ENCODE measurements around the gene GNL2. TPM values are rescaled to one million over a fixed set of nuclear protein-coding genes. Genes with fewer than 3 reads are reported as not detected.

The GNL2 gene
- total RNA-seq = 38.7 TPM

GRCh38 chr1:37595440-37596181 is at the start of gene GNL2:
Gene GNL2, minus strand, starts transcription at chr1:37595937. Its CDS starts 115 bp downstream, at chr1:37595822.
- DNase-seq = peak; percentile 99

DNA sequence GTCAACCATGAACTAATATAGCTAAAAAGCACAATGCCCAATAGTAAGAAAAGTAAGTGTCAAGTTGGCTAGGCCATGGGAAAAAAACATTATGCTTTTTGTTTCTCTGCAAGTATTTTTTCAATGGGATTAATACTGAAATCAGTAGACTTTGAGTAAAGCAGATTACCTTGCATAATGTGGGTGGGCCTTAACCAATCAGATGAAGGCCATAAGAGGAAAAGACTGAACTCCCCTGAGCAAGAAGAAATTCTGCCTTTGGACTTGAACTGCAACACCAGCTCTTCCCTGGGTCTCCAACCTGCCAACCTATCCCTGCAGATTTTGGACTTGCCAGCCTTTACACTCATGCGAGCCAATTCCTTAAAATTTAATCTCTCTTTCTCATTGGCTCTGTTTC is 45.3 kb upstream of the GNL2 start:
- no peak for DNase-seq

DNA sequence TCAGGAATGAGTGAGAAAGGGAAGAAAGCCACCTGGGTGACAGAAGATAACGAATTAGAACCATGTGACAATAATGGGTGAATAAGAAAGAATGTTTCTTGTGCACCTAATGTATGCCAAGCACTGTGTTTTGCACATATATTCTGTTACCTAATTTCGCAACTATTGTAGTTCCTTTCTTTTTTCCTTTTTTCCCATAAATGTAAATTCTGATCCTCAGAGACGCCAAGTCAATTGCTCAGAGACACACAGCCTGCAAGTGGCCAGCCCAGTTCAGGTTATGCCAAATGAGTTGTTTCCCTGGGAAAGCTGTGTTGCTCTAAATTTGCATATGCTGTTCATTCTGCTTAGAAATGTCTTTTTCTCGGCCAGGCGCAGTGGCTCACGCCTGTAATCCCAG is 40.7 kb upstream of the GNL2 start:
- no peak for DNase-seq

DNA sequence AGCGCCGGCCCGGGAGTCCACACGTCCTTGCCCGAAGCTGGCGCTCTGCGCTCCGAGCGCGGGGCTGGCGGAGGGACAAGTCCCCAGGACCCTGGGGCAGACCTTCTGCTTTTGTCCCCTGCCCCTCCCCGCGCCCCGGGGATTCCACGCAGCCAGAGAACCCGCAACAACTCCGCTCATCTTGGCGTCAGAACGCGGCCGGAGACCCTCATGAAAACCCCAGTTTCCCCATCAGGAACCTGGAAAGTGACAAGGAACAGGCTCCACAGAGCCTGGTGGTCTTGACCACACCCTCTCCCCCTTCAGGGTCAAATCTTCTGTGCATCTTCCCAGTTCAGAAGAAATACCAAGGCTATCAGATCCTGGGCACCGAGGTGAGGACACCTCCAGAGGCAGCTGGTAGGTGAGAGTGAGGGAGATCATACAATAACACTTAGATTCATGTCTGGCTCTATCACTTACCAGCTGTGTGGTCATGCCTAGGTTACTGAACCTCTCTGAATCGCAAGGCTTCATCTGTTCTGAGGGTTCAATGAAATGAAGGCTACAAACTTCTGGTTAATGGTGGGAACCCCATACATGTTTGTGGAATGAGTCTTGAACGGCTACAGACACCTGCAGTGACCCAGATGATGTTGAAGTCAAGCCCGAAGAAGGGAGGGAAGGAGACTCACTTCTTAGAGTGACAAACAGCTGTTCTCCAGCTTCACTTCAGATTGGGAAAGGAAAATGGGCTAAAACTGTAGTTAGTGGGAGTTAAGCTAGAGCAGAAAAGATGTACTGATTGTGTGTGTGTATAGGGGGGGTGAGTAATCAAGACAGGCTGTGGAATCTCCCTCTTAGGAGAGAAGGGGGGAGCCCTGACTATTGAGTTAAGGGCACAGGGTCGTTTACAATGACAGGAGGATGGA is 39.5 kb upstream of the GNL2 start:
- no peak for DNase-seq

- peak; percentile 38 for DNase-seq
These were observed 38.7 kb upstream of the GNL2 start, which contains the start of gene RSPO1 for GRCh38 chr1:37634244-37634991. Gene RSPO1, minus strand, starts transcription at chr1:37634892. Its CDS starts 5,231 bp downstream, at chr1:37629661.

- DNase-seq = no peak
These were observed 38.2 kb upstream of the GNL2 start for GRCh38 chr1:37633938-37634243.

DNA sequence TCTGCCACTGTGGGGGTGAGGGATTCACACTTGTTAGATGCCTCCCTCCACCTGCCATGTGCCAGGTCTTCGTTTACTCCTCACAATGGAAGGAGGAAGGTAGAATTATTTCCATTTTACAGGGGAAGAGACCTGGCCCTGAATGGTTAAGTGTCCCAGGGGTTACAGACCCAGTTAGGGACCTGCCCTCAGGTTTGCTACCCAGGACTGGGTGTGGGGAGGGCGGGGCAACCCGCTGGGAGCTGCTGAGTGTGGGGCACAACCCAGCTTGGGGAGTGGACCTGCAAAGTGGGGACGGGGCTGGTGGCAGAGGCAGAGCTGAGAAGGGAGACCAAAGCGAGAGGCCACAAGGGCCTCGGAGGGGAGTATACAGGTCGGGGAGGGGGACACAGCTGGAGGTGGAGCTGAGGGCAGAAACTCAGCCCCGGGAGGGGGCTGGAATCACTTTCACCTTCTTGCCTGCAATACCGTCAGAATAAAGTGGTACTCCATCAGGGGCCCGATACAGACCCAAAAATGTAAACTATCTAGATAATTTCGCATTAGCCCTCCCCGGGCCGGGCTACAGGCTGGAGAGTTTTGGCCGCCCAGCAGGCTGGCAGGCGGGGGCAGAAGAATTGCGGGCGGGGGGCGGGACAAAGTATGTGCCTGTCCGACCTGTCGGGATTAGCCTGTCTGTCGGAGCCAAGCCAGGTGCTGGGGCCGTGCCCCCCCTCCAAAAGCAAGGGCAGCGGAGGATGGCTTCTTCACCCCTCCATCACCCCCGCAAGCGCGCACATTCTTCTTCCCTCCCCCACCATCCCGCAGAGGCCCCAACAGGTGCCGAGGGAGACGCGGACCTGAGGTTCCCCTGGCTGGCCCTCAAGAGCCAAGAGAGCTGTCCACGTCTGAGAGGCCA is 37.6 kb upstream of the GNL2 start:
- DNase-seq = no peak

GRCh38 chr1:37631036-37631435 is 35.3 kb upstream of the GNL2 start:
- DNase-seq = peak; percentile 35

GRCh38 chr1:37630426-37631028 is 34.8 kb upstream of the GNL2 start:
- DNase-seq = no peak

GRCh38 chr1:37629726-37630425 is 34.1 kb upstream of the GNL2 start:
- no peak for DNase-seq

DNA sequence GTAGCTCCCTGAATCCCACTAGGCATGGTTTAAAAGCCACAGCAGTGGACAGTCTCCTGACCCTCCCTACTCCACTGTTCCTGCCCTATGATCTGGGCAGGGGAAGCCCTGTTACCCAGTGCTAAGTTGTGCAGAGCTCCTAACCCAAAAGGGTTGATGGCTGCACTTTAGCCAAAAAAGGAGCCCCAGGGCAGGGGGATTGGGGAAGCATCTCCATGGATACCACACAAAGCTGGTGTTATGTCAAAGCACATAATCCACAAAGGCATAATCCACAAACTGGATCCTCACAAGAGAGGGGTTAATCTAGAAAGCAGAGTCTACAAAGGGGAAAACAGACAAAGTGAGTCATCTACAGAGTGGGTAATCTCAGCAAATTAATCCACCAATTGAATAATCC is 33.3 kb upstream of the GNL2 start:
- no peak for DNase-seq

DNA sequence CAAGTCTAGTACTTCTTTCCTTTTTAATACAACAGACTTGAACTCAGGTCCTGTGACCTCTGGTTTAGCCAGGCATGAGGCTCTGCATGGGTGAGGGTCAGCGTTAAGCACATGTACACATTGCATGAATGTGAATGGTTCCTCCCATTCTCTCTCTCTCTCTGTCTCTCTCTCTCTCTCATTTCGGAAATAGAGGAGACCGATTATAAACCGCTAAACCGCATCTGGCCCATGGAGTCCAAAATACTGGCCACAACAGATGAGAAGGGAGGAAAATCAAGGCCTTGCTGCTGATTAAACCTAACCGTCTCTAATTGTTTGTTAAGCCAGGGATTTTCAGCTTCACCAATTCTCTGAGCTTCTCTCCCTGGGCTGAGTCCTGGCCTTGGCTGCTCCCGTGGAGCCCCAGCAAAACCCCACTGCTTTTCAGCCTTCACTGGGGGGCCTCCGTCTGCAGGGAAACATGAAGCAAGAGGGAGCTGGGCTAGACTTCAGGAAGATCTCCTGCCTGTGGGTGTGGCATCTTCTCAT is 32.4 kb upstream of the GNL2 start:
- DNase-seq = no peak

DNA sequence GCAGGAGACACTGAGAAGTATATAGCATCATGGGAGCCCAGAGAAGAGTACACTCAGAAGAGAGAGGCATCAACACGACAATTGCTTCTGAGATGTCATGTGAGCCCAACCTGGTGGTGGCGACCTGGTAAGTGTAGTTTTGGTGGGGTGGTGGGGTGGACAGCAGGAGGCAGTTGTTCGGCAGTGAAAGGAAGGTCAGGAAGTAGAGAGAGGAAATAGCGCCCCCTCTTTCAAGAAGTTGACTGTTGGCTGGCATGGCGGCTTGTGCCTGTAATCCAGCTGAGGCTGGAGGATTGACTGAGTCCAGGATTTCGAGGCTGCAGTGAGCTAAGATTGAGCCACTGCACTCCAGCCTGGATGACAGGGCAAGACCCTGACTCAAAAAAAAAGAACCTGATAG is 26.4 kb upstream of the GNL2 start:
- DNase-seq = no peak

DNA sequence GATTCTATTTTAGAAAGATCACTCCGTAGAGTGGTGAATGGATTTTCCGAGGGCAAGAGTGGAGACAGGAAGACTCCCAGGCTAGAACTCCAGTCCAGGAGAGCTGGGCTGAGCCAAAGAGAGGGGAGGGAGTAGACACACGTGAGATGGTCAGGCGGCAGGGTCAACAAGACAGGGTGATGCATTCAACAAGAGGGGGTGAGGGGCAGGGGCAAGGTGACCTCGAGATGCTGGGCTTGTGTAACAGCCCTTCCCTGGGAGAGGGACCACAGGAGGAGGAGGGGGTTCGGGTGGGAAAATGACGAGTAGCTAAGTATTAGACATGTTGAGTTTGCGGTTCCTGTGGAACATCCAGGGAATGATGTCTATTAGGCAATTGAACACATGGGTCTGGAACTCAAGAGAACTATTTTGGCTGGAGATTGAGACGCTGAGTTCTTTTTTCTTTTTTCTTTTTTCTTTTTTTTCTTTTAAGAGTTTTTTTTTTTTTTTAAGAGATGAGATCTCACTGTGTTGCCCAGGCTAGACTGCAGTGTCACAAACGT is 25.7 kb upstream of the GNL2 start:
- DNase-seq = no peak

DNA sequence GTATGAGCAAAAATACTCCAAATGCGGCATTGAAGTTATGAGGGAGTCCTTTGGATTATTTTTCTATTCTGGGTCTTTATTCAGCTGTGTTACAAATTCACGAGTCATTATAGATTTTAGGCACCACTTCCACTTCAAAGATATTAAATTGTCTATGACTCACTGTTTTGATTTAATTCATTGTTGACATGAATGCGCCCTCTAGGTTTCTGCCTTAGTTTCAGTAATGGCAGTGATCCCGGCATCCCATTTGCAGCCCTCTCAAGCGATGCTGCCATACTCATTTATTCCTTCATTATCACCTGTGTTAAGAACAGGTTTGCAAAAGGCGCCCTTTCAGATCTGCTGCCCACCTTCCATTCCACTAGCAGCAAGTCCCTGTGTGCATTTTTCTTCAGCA is 25.0 kb upstream of the GNL2 start:
- DNase-seq = no peak

GRCh38 chr1:37616330-37616729 is 20.6 kb upstream of the GNL2 start:
- DNase-seq = no peak

GRCh38 chr1:37614105-37614504 is 18.4 kb upstream of the GNL2 start:
- DNase-seq = no peak

DNA sequence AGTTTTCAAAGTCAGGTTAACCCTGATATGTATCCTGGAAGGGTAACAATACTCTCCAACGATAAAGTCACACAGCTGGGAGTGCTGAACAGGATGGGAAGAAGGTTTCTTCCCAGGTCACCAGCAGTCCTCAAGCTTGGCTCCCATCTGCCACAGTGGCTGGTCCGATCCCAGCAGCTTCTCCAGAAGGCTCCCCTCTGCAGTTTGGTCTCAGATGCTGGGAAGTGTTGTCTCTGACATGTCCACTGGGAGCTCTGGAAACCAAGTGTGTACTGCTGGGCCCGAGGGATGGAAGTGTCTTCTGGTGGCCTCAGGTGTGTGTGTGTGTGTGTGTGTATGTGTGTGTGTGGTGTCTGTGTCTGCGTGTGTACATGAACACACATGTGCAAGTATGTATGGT is 16.4 kb upstream of the GNL2 start:
- no peak for DNase-seq

DNA sequence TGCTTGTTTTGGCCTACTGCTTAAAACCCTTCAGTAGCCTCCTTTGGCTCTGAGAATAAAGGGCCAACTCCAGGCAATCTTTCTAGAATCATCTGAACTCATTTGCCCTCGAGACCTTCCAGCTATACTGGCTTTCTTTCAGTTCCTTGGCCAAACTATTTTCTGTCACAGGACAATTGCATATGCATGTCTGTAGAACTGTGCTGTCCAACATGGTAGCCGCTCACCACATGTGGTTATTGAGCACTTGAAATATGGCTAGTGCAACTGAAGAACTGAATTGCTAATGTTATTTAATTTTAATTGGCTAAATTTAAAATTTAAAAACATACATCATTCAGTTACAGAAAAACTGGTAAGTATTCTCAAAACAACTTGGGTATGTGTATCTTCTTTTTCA is 14.3 kb upstream of the GNL2 start:
- DNase-seq = no peak

DNA sequence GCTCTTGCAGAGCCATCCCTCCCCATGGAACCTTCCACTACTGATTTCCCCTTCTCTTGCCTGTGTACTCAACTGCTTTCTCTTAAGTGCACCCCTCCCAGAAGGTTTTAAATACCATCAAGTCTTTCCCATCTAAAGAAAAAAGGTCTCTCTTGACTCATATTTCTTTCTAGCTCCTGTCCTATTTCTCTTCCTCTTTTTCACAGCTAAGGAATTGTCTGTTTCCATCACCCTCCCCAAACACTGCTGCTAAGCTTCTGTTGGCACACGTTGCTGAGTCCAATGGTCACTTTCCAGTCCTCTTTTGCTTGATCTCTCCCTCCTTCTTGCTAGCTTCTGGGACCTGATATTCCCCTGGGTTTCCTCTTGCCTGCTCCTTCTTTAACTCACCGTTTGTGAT is 13.3 kb upstream of the GNL2 start:
- DNase-seq = no peak

All from tongue (tissue), 2 donors.